ENCODE measurements around the gene C1QTNF9. TPM values are rescaled to one million over a fixed set of nuclear protein-coding genes. Genes with fewer than 3 reads are reported as not detected.
"Not testable (repeated sequence)": the region's sequence is repeated elsewhere in the genome, so short reads cannot be mapped to it uniquely, and the experiment has no call there.

Gene C1QTNF9, protein sequence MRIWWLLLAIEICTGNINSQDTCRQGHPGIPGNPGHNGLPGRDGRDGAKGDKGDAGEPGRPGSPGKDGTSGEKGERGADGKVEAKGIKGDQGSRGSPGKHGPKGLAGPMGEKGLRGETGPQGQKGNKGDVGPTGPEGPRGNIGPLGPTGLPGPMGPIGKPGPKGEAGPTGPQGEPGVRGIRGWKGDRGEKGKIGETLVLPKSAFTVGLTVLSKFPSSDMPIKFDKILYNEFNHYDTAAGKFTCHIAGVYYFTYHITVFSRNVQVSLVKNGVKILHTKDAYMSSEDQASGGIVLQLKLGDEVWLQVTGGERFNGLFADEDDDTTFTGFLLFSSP
- 0.51 and 0.57 TPM in 2 replicates for total RNA-seq (2014; rRNA removed; shearing (Covaris generic))
- 0.18 and 0.40 TPM in 2 replicates for polyA plus RNA-seq (2015; cell fraction: cytosol; rRNA removed)
- polyA plus RNA-seq (2015; cell fraction: nucleus; rRNA removed): 1.8 and 2.9 TPM in 2 replicates

DNA sequence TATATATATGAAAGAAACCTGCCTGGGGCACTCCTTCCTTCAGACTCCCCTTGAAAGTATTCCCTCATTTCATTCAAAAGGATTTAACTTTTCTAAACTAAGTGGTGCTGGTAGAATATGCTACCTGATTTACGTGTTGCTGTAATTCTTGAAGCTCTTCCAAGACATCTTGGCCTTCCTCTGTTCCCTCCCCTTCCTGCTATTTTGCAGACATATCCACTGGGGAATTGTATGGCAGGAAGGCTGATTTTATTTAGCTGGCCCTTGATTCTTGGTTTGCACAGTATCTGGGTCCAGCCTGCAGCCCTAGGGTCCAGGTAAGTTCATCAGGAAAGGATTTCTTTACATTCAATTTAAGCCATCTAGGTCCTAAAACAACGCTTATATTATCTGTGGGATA lies at the start of gene C1QTNF9:
C1QTNF9 (plus strand) TSS at position 281 of the 400 bp plus-strand sequence. CDS start 6,424 bp downstream, outside the sequence.
- DNase-seq (ENCODE audit: low read depth): not testable (repeated sequence)

DNA sequence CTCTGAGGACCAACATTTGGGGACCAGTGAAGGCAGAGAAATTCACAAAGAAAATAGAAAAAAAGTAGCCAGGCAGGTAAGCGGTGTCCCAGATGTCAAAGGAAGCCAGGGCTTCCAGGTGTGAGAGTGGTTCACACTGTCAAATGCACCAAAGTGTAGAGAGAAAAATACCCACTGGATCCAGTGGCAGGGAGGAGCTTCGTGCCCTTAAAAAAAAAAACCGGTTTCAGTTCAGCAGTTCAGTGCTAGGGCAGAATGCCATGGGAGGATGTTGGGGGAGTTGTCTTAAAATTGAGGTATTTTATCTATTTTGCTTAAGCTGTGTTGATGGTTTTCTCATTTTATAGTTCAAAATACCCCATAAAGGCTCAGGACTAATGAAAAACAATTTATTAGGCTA lies 47.8 kb upstream of the C1QTNF9 start:
- no peak for DNase-seq (ENCODE audit: low read depth)

GRCh38 chr13:24263632-24264031 lies 45.7 kb upstream of the C1QTNF9 start:
- DNase-seq (ENCODE audit: low read depth): no peak

- no peak for DNase-seq (ENCODE audit: low read depth)
Measured at GRCh38 chr13:24264976-24265375, 44.4 kb upstream of the C1QTNF9 start.

GRCh38 chr13:24265453-24265852 lies 43.9 kb upstream of the C1QTNF9 start:
- no peak for DNase-seq (ENCODE audit: low read depth)

- DNase-seq (ENCODE audit: low read depth): no peak
Measured at GRCh38 chr13:24267274-24267673, 42.1 kb upstream of the C1QTNF9 start.

- DNase-seq (ENCODE audit: low read depth): no peak
Measured at GRCh38 chr13:24267801-24268200, 41.6 kb upstream of the C1QTNF9 start.

GRCh38 chr13:24269821-24270220 lies 39.6 kb upstream of the C1QTNF9 start:
- DNase-seq (ENCODE audit: low read depth): no peak

DNA sequence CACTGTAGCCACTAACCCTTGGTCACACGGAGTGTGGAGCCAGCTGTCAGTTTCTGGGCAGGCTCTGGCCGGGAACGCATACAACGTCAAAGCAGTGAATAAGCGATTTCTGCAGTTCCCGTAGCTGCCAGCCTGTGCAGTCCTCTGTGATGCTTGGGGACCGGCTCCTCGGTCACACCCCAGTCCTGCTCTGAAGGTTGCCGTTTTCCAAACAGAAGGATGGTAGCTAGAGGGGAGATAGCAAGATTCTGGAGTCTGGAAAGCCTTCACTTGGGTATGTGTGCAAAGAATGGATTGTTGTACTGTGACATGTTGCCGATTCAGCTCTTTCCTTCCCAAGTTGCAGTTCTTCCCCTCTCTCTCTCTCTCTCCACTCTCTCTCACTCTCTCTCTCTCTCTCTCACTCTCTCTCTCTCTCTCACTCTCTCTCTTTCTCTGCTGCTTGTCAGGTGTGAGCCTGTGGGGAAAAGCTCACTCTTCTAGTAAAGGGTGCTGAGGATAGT lies 38.7 kb upstream of the C1QTNF9 start:
- DNase-seq (ENCODE audit: low read depth): peak; percentile 26

- no peak for DNase-seq (ENCODE audit: low read depth)
Measured at GRCh38 chr13:24271231-24271600, 38.2 kb upstream of the C1QTNF9 start.

DNA sequence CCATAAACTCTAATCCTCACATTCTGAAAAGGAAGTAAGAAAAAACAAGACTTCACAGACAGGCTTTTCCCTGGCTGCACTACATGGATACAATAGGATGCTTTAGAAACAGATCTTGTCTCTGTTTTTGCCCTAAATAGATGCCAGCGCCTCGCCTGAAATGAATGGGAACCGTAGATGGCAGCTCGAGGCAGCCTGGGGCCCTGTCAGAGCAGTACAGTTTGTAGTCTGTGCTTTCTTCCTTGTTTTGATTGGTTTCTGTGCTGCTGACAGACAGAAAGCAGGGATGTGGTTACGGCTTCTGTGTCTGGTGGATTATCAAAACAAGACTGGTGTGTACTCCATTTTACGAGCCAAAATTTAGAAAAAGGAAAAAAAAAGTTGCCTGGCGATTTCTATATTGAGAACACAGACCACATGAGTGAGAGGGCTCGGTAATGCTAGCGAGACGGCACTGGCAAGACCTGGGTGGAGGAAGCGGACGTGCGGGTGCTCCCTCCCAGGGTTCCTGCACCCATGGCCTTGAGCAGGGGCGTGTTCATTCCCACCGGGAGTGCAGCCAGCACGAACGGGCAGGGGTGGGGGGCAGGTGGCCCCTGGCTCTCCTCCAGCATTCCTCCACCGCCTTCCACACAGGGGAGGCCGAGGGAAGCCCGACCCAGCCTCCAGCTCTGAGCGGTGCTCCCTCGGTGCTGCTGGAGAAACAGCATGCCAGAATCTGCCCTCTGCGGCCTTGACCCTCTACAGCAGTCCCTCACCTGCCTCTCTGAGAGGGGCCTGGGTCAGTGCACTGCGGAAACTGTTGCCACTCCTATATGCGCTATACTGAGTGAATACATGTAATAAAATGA lies 37.6 kb upstream of the C1QTNF9 start:
- DNase-seq (ENCODE audit: low read depth): peak; percentile 74

DNA sequence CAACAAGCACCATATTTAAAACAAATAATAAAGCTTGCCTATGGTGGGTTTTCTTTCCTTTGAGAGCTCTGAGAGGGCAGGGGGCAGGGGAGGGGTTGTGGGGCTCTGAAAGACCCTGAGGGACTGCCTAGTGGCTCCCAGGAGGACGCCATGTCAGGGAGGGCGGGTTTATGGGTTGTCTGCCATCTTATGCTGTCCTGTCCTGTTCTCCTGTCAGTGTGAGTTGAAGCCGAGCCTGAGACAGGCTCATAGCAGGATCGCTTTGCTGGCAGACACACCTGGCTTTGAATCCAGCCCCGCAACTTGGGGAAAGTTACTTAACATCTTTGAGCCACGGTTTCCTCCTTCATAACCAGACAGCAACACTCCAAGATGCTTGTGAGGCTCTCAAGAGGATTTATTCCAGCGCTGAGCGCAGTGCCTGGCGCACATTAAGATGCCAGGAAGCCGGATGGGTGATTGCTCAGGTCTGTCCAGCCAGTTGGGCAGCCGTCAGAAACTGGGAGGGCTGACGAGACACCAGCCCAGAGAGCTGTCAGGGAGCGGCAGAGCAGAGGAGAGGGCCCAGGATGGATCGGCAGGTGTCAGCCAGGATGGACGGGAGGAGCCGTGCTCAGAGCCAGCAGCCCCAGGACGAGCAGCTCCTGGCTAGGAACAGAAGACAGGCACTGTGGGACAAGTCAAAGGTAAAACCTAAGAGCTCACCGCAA lies 36.8 kb upstream of the C1QTNF9 start:
- no peak for DNase-seq (ENCODE audit: low read depth)

GRCh38 chr13:24273926-24274325 lies 35.5 kb upstream of the C1QTNF9 start:
- DNase-seq (ENCODE audit: low read depth): no peak

- DNase-seq (ENCODE audit: low read depth): no peak
Measured at GRCh38 chr13:24274452-24275021, 34.8 kb upstream of the C1QTNF9 start.

- DNase-seq (ENCODE audit: low read depth): no peak
Measured at GRCh38 chr13:24275041-24275440, 34.3 kb upstream of the C1QTNF9 start.

DNA sequence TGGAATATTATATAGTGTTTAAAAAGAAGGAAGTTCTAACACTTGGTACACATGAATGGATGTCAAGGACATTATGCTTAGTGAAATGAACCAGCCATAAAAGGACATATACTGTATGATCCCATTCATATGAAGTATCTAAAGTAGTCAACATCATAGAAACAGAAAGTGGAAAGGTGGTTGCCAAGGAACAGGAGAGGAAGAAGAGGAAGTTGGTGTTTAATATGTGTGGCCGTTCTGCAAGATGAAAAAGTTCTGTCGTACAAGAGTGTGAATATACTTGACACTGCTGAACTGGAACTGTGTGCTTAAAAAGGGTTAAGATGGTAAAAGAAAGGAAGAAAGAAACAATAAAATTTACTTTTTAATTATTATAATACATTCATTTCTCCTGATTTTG lies 33.1 kb upstream of the C1QTNF9 start:
- no peak for DNase-seq (ENCODE audit: low read depth)

DNA sequence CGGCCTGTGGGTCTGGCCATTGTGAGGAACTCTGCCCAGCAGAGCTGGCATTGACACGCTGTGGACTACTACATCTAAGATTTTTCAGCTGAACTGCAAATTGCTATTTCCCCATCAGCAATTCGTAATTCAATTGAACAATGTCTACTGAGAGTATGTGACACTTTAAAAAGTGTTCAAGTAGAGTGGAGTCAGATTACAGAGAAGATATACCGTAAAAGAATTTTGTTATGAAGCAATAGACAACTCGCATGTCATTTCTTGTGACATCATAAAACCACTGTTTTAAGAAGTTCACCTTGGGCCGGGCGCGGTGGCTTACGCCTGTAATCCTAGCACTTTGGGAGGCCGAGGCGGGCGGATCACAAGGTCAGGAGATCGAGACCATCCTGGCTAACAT lies 32.5 kb upstream of the C1QTNF9 start:
- no peak for DNase-seq (ENCODE audit: low read depth)

DNA sequence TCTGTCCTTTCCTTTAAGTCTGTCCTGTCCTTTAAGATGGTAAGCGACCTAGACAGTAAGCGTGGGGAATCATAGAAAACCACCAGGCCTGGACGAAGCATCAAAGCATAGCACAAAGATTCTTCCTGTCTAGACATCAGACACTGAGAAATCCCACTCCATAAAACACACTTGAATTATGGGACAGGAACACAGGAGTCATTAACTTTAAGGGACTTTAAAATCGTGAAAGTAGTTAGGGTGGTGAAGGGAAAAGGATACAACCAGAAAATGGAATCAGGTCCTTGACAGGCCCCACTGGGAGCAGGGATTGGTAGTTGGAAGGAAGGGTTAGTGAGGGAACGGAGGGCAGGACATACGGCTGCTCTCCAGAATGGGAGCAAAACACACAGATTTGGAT lies 31.6 kb upstream of the C1QTNF9 start:
- DNase-seq (ENCODE audit: low read depth): no peak

GRCh38 chr13:24279327-24280110 lies 29.9 kb upstream of the C1QTNF9 start:
- DNase-seq (ENCODE audit: low read depth): no peak

GRCh38 chr13:24280720-24281119 lies 28.7 kb upstream of the C1QTNF9 start:
- DNase-seq (ENCODE audit: low read depth): no peak

All from HT1080 (cell line).